Caki2 (cell line): ENCODE measurements around the gene SFRP2. TPM values are rescaled to one million over a fixed set of nuclear protein-coding genes. Genes with fewer than 3 reads are reported as not detected.

Experiments
- DNase-seq: peaks from one replicate; pipeline ENCODE4 v3.0.0-alpha.2; 2015; ENCODE audit warnings: low read depth
- in situ Hi-C: cut with HindIII; loops from 2 replicates; pipeline ENCODE4 v1.10.0; 2016; ENCODE audit warnings: low sequenced_read_pairs, low pct_unique_long_range_greater_than_20kb, mixed read lengths
- total RNA-seq: library from RNA; depleted of rRNA; stranded (reverse); fragments of >200 nt; shearing (Covaris generic); gene quantifications from 2 replicates; pipeline ENCODE4 v1.2.3, GENCODE V29; 2014; ENCODE audit warnings: low replicate concordance

The SFRP2 gene
- total RNA-seq, 1 experiment from 2014 or later: not detected

DNA sequence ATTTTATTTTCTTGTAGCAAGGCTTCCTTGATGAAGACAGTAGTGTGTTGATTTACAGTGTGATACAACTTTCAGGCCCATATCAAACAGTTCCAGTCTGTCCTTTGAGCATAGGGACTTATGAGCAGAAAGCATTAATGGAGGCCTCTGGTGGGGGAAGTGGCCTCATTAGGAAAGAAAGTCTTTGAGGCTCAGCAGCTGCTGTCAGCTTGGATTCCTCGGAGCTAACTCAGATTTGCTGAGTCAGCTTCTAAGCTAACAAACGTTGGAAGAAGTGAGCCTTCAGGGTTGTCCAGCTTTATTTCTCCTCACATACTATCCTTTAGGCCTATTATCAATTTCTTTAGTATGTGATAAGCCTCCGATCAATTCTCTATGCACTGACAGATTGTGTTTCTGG is 15.8 kb upstream of the SFRP2 start:
- no peak for DNase-seq
- in situ Hi-C loops: no loop called here

DNA sequence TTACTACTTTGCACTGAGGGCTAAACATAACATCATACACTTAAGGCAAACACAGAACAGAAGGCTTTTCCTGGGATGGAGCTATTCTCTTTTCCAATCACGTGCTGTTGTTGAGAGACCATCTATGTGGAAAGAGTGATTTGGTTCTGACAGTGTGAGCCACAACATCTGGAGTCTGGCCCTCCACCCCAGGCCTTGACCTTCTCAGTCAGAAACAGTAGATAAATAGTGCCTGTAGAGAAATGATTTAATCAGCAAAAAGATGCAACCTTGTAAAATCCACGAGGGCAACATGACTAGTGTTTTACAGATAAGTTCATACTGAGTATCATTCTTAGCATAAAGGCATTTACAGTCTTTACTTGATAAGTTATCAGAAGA is 10.8 kb upstream of the SFRP2 start:
- DNase-seq: no peak
- in situ Hi-C loops: no loop called here

DNA sequence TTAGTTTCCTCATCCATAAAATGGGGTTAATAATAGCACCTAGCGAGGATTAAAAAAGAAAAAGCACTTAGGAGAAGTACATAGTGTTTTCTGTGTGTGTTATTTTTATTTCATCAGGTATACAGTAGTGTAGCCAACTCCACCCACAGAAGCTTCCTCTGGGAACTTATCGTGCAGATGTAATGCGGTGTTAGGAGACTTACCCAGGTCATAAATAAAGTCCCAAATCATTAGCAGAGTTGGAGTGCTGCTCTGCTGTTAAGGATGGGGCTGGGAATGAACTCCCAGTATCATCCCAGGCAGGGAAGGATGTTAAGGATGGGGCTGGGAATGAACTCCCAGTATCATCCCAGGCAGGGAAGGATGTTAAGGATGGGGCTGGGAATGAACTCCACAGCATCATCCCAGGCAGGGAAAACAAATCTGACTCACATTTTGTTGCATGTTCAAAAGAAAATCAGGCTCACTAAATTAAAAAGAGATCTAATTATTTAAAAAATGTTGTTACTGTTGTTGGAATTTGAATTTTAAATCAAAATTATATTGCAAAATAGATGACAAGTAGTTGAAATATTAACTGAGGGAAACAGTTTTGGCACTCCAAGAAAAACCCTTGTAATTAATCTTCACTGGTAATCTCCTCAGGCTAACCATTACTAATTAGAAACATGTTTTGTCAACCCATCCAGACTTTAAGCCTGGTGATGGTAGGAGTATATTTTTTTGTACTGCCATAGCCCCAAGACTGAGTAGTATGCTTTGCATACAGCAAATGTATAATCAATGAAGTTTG is 10.2 kb upstream of the SFRP2 start:
- in situ Hi-C loops: no loop called here
- DNase-seq: no peak

DNA sequence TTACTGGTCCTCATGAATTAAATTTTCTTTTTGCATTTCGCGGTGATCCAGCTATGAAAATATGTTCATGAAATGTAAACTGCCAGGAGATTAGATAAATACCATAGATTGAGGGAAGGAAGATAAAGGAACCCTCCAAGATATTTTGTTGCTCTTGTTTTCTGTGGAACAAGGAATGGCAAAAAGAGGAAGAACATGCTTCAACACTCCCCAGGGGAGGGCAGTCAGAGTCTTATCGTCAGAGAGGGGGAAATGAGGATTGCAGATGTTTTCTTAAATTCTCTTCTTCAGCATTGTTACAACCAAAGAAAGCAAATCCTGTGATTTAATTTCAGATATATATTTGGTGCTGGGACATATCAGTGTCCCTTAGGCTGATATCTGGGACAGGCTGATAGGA is 9.5 kb upstream of the SFRP2 start:
- in situ Hi-C loops: no loop called here

DNA sequence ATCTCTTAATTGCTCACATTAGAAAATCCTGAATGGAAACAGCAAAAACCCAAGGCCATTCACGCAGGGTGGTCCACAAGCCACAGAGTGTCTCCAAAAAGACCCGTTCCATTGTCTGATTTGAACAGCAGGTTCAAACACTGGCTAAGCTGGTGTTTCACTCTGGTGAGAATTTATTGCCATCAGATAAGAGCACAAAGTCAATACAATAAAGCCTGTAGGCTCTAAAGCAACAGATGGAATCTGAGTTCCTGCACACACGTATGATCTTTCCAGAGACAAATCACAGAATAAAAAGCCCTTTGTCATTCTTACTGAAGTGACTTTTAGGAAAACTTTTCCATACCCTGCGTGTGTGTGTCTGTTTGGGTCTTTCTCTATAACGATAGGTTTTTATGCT is 5.1 kb upstream of the SFRP2 start:
- in situ Hi-C loops: no loop called here
- DNase-seq: no peak

More for the DNA sequence above, 9.5 kb upstream of the SFRP2 start:
- no peak for DNase-seq

DNA sequence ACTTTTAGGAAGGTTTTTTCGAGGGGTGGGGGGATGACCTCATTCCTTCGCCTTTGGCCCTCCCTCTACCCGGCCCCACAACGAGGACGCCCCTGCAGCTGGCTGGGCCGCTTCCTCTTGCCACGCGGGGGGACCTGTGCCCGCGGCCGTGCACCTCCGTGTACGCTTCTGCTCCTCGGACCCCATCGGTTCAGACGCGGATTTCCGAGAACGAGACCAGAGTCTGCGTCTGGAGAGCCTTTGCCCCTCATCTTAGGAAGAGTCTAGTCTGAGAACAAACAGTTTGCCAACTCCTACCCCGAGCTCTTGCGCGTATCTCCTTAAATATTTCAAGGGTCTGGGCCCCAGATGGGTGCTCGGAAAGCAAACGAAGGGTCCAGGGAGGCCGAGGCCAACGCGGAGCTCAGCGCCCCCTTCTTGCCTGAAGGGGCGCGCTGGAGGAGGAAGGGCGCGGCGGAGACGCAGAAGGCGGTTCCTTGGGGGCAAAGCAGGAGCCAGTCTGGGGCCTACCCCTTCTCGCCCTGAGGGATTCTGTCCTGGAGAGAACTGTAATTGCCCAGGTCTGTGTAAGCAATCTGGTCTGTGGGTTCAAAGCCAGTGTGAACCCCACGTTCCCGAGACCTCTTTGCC is 3.9 kb upstream of the SFRP2 start:
- no peak for DNase-seq
- in situ Hi-C loops: no loop called here

DNA sequence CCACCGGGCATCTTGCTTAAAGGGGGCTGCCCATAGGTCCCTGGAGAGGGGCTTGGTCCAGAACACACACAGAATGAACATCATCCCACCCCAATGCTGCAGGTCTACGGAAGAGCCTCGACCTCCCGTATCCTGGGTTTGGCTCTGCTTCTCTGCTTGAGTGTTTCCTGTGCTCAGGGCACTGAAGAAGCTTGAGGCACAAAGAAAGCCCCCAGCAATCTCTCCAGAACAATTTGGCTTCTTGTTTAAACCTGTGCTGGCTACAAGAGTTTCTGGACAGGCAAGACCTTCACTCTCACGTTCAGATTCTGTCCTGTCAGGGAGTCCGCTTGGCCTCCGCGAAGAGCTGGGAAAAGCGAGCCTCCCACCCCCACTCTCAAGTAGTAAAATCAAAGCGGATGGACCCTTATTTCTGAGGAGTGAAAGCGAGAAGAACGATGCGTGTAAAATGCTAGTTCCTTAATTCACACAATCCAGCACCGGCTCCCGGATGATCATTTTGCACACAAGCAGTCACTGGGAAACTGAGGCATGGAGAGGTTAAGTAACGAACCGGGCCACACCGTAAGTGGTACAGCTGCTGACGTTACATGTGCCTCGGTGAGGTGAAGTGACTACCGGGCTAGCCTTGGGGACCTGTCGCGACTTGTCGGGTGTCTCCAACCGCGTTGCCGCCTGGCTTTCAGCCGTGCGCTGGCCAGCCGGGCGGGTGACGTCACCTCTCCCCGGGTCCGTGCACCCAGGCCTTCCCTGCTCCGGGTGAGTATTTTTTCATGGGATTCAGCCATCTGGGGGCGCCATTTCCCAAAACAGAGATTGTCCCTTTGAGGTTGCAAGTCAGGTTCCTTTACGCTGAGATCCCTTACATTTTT is 3.1 kb upstream of the SFRP2 start:
- in situ Hi-C loops: no loop called here
- DNase-seq: no peak

DNA sequence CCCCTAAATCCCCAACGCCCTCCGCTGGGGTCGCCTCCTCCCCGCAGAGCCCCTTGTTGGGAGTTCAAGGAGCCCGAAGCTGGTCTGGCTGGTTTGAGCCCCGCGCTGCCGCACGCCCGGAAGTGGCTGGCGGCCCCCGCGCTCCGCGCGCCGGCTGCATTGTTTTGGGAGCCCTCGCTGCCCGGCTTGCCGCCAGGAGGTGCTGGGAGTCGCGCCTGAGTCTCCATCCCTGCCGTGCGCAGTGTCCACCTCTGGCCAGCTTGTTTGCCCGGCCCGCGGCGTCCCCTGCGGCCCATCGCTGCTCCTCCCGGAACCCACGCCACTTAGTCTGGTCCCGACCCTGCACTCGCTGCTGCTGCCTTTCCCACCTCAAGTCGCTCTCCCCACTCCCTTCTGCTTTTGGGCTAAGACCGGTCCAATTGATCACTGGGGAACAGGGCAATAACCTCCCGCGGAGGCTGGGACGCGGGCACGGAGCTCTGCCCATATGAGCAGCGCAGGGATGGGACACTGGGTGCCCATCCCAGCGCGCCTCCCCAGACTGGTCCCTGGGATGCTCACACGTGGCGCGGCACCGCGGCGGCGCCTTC is 2.2 kb upstream of the SFRP2 start:
- in situ Hi-C loops: no loop called here
- DNase-seq: no peak

DNA sequence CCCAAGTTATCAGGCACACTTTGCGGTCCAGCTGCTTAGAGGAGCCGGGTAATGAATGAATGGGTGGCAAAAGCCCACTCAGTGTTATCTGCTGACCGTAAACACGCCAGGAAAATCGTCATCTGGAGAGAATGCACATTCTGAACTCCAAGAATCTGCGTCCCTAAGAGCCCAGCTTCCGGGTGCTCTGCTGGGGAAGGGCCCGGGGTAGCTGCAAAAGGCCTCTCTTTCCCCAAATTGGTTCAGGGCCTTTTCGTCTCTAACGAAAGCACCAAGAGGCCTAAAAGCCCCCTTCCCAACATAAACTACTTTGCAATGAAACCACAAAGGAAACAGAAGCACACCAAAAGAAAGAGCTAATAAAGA is 1.6 kb upstream of the SFRP2 start:
- DNase-seq: no peak
- in situ Hi-C loops: no loop called here

DNA sequence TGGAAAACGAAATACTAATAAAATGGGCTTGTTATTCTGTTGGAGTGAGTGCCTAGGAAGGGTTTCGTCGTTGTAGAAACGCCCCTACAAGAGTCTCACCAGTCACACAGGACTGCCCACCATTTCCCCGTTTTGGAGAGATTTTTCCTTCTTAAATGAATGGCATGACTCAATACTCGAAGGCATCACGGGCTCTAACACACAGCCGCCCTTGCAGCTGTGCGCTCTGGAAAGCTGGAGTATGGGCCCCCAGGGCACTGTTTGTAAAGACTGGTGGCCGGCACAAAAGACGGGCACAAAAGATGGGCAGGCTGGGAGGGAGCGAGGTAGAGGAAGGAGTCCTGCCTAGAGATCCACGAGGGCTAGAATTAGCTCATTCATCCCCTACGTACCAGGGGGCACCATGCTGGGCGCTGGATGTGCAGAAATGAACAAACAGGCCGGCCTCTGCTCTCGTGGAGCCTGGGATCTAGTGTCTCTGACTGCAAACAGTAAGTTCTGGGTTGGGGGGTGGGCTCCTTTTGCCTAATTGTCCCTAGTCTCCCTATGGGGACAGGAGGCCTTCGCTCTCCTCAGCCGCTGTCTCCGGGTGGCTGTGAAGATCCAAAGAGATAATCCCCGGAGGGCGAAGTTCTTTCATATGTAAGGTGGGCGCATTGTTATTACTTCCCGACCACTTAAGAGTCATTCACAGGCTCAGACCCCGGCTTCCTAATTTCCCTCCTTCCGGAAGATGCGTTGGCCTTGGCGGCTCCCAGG is 1.0 kb upstream of the SFRP2 start:
- no peak for DNase-seq
- in situ Hi-C loops: no loop called here

DNA sequence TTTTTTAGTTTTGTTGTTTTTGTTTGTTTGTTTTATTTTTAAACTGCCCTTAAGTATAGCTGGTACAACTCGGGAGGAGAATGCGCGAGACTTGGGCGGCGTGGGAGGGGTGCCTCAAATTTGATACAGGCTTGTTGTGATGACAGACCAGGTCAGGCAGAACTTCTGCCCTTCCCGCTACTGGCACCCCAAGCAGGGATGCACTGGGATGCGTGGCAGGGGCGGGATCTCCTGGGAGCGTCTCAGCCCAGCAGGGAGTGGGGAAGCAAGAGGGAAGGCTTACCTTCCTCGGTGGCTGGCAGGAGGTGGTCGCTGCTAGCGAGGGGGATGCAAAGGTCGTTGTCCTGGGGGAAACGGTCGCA is 851 bp downstream of the SFRP2 start:
- in situ Hi-C loops: no loop called here
- no peak for DNase-seq

DNA sequence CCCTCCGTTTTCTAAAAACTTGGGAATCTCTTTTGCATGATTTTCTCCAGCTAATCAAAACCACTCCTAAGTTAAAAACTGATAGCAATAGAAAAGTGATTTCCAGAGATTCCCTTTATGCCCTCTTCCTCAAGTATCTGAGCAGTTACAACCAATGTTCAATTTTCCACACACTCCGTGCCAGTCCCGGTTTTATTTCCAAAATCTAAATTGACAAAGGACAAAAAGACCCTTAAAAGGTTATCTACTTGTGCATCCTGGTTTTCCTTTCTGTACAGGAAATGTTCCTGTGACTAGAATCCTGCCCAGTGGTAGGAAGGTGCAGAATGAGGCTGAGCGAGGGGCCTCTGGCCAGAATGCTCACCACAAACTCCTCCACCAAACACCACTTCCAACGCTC is 1.3 kb downstream of the SFRP2 start:
- in situ Hi-C loops: no loop called here
- no peak for DNase-seq

DNA sequence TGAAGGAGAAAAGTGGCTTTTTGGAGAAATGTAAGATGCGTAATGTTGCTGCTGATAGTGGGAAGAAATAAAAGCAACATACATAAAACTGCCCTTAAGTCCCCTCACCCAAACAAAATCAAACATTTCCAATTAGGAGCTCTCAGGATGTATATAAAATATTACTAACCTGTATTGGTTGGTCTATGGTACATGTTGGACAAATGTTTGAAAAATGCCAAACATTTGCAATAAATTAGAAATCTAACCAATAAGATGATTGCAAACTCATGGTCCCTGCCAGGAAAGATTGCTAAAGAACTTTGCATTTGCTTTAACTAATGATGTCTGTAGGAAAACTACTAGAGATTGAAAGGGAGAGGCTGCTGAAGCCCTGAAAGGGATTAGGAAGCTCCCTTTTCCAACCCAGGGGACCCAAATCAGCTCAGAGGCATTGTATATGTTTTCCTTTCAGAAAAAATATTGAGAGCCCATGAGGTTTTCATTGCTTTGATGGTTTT is 1.8 kb downstream of the SFRP2 start:
- in situ Hi-C loops: no loop called here
- DNase-seq: no peak

DNA sequence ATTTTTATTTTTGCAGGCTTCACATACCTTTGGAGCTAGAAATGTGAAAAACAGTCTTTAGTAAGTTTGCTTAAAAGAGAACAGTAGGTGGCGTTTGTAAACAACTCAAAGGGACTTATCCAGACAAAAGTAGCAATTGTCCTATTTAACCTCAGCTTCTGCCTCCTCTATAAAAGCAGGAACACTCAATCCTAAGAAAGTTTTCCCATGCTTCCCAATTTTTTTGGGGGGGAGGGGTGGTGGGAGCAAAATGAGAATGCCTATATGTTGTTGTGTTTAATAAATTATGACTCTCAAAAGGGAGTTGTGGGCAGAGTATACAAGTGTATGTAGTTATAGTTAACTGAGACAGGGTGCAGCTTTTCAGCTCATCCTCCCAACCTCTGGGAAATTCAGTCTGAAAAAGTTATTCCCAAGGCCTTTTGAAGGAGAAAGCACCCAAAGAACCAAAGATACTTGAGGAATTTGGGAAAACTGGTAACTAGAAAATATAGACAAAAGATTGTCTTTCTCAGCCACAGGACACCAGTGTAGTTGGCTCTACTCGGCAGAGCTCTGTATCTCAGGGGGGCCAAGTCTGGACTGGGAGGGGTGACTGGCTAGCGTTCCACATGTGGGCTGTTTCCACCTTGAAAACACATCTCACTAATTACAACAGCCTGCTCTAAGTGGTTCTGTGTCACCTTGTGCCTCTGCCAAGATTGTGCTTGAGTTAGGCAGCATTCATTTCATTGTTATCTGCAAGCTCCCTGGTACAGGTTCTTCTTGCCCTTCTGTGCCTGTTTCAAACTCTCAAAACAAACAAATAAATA is 2.8 kb downstream of the SFRP2 start:
- in situ Hi-C loops: no loop called here
- DNase-seq: peak; percentile 36

DNA sequence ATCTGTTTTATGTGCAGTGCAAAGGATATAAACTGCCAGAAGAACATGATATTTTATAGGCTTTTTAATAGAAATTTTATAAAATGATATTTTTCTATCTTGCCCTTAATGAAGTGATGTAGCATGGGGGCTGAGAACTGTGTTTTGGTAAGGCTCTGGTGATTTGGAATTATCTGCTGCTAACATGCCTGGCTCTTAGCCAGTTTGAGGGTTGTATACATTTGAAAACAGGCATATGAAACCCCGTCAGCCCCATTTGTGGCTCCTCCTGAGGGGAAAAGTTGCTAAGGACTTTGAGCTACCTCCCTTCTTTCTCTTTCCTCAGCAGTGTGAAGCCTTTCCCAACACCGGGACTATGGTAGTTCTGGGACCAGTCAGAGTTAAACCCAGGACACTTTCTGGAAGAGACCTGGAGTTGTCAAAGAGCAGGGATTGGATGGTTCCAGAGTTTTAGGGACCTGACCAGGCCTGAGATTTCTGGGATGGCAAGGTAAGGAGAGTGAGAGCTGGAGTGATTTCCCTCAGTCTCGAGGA is 4.7 kb downstream of the SFRP2 start:
- no peak for DNase-seq
- in situ Hi-C loops: no loop called here

DNA sequence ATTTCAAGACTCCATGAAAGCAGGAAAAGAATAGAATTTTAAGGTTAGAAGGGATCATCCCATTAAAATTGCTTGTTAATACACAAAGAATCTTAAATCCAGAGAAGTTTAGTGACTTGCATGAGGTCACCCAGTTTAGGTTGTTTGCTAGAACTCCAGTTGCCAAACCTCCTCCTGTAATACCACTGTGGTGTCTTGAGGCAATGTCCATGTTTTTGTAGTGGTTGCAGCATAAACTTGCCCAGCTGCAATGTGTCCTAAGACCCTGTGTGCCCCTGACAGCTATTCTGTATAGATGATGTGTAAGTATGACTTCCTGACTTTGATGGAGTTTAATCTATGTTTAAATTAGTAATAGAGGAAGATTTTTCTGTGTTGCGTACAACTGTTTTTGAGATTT is 6.3 kb downstream of the SFRP2 start:
- DNase-seq: no peak
- in situ Hi-C loops: no loop called here

DNA sequence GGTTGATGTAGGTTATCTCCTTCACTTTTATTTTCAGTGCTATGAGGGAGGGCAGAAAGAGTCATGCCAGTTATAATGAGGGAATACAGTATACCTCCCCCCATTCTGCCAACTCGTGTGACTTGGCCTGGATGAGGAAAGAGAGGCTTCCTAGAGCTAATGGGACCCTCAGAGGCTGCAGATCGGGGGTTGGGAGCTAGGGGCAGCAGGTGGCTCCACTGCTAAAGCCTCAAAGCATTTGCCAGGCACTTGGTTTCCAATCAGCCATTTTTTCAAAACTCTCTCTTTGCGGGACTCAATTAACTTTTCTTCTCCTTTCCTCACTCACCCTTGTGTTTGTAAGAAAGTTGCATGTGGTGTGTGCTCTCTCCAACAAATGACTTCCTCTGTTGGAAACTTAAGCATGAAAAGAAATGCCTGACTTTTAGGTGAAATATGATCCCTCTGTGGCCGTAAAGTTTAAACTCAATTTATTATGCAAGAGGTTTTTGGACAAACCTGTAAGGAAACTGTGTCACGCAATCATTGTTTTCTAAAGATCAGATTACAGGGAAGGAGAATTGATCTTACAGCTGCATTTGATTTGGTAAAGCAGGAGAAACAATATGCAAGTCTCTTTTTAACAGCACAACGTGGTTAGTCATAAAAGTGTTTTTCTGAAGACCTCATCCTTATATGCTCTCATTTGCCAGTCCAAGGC is 7.0 kb downstream of the SFRP2 start:
- no peak for DNase-seq
- in situ Hi-C loops: no loop called here
